HEK293 (cell line): Measurements from ENCODE around the gene DAAM2.

Source experiments
- CTCF ChIA-PET: fragments of 350-600 bp; formaldehyde crosslinking; extraction: SDS; loops from one replicate; lab custom pipeline; 2021; ENCODE audit warnings: antibody characterized with exemption; lab: Yijun Ruan, JAX
- POLR2A ChIA-PET: fragments of 300-600 bp; formaldehyde crosslinking; extraction: SDS; loops from one replicate; lab custom pipeline; 2020; ENCODE audit warnings: antibody characterized with exemption, inconsistent platforms; lab: Yijun Ruan, JAX
- H3K27ac ChIP-seq: fragments of 200-500 bp; sonication (Bioruptor generic); 2 replicates; pipeline ENCODE4 v1.5.1; 2014; ENCODE audit warnings: low read depth, low read length, control low read depth, inconsistent platforms; ENCODE audit errors: extremely low read depth
- H3K36me3 ChIP-seq, 2 experiments: fragments of 200-500 bp in 1 of 2; sonication (Bioruptor generic) in 1 of 2; 1 replicate in 1 of 2; 2 replicates in 1 of 2; pipeline ENCODE4 v1.5.1; 2014 to 2017; ENCODE audit warnings: inconsistent platforms in 2 of 2, low read length in 2 of 2; ENCODE audit not compliant: control insufficient read depth in 2 of 2, insufficient read depth in 1 of 2
- H3K4me1 ChIP-seq: fragments of 200-500 bp; sonication (Bioruptor generic); 2 replicates; pipeline ENCODE4 v1.5.1; 2014; ENCODE audit warnings: mild to moderate bottlenecking, low read length, inconsistent platforms; ENCODE audit not compliant: control insufficient read depth, insufficient read depth
- H3K4me3 ChIP-seq: 2 replicates; pipeline ENCODE4 v1.5.1; 2011; ENCODE audit warnings: low read depth, mild to moderate bottlenecking, control low read depth, low read length, moderate library complexity
- H3K9me3 ChIP-seq: fragments of 200-500 bp; sonication (Bioruptor generic); 2 replicates; pipeline ENCODE4 v1.5.1; 2014; ENCODE audit warnings: low read depth, low read length, inconsistent platforms; ENCODE audit not compliant: control insufficient read depth, insufficient read depth
- ATF2 ChIP-seq: fragments of 450-650 bp; formaldehyde crosslinking; IDR thresholded peaks from 2 replicates; pipeline ENCODE4 v1.5.1; 2016; ENCODE audit warnings: missing biosample characterization, missing genetic modification characterization, low read depth
- PATZ1 ChIP-seq: fragments of 450-650 bp; formaldehyde crosslinking; IDR thresholded peaks from 2 replicates; pipeline ENCODE4 v1.5.1; 2016; ENCODE audit warnings: missing biosample characterization, missing genetic modification characterization
- PRDM1 ChIP-seq: fragments of 450-650 bp; formaldehyde crosslinking; IDR thresholded peaks from 2 replicates; pipeline ENCODE4; 2016; ENCODE audit warnings: missing biosample characterization, missing genetic modification characterization
- PRDM10 ChIP-seq: fragments of 450-650 bp; formaldehyde crosslinking; IDR thresholded peaks from 2 replicates; pipeline ENCODE4 v1.5.1; 2016; ENCODE audit warnings: missing biosample characterization, missing genetic modification characterization
- REPIN1 ChIP-seq: fragments of 450-650 bp; formaldehyde crosslinking; IDR thresholded peaks from 2 replicates; pipeline ENCODE4 v1.5.1; 2017; ENCODE audit warnings: missing biosample characterization, missing genetic modification characterization, low read depth
- TCF7L2 ChIP-seq: IDR thresholded peaks from 2 replicates; pipeline ENCODE4 v1.6.1; 2011; ENCODE audit warnings: low read depth, mild to moderate bottlenecking, inconsistent platforms, low read length, moderate library complexity, borderline replicate concordance
- TRIM28 ChIP-seq: IDR thresholded peaks from 2 replicates; pipeline ENCODE4 v1.6.1; 2011; ENCODE audit warnings: low read length, control low read depth, borderline replicate concordance
- YY1 ChIP-seq: fragments of 450-650 bp; formaldehyde crosslinking; IDR thresholded peaks from 2 replicates; pipeline ENCODE4 v1.5.1; 2018; ENCODE audit warnings: missing biosample characterization, missing genetic modification characterization
- ZBTB21 ChIP-seq: fragments of 450-650 bp; formaldehyde crosslinking; IDR thresholded peaks from 2 replicates; pipeline ENCODE4 v1.5.1; 2017; ENCODE audit warnings: missing biosample characterization, missing genetic modification characterization
- ZBTB48 ChIP-seq: fragments of 450-650 bp; formaldehyde crosslinking; IDR thresholded peaks from 2 replicates; pipeline ENCODE4 v1.5.1; 2016; ENCODE audit warnings: missing biosample characterization, missing genetic modification characterization
- ZNF133 ChIP-seq: fragments of 450-650 bp; formaldehyde crosslinking; IDR thresholded peaks from 2 replicates; pipeline ENCODE4 v1.5.1; 2016; ENCODE audit warnings: missing biosample characterization, missing genetic modification characterization
- ZNF175 ChIP-seq: fragments of 450-650 bp; formaldehyde crosslinking; IDR thresholded peaks from 2 replicates; pipeline ENCODE4 v1.5.1; 2016; ENCODE audit warnings: missing biosample characterization, missing genetic modification characterization
- ZNF335 ChIP-seq: fragments of 450-650 bp; formaldehyde crosslinking; conservative IDR thresholded peaks from 2 replicates; pipeline ENCODE4 v1.5.1; 2016; ENCODE audit warnings: missing biosample characterization, missing genetic modification characterization
- ZNF366 ChIP-seq: fragments of 450-650 bp; formaldehyde crosslinking; conservative IDR thresholded peaks from 2 replicates; pipeline ENCODE4 v1.5.1; 2016; ENCODE audit warnings: missing biosample characterization, missing genetic modification characterization
- ZNF624 ChIP-seq: fragments of 450-650 bp; formaldehyde crosslinking; IDR thresholded peaks from 2 replicates; pipeline ENCODE4 v1.5.1; 2017; ENCODE audit warnings: missing biosample characterization, missing genetic modification characterization
- ZNF660 ChIP-seq: fragments of 450-650 bp; IDR thresholded peaks from 2 replicates; pipeline ENCODE4 v1.5.1; 2018; ENCODE audit warnings: missing biosample characterization, mild to moderate bottlenecking, missing genetic modification characterization
- TF ChIP-seq, protein P1 (sequence below): fragments of 450-650 bp; formaldehyde crosslinking; IDR thresholded peaks from 2 replicates; pipeline ENCODE4 v1.5.1; 2016; ENCODE audit warnings: missing biosample characterization, missing genetic modification characterization
- TF ChIP-seq, protein P2 (sequence below): fragments of 450-650 bp; formaldehyde crosslinking; IDR thresholded peaks from 2 replicates; pipeline ENCODE4 v1.5.0; 2017; ENCODE audit warnings: missing biosample characterization, missing genetic modification characterization, borderline replicate concordance
- TF ChIP-seq, protein P3 (sequence below): fragments of 450-650 bp; formaldehyde crosslinking; IDR thresholded peaks from 2 replicates; pipeline ENCODE4 v1.5.1; 2017; ENCODE audit warnings: missing biosample characterization, missing genetic modification characterization
- TF ChIP-seq, protein P4 (sequence below): fragments of 450-650 bp; formaldehyde crosslinking; IDR thresholded peaks from 2 replicates; pipeline ENCODE4 v1.5.1; 2016; ENCODE audit warnings: missing biosample characterization, missing genetic modification characterization

DAAM2 gene

DNA sequence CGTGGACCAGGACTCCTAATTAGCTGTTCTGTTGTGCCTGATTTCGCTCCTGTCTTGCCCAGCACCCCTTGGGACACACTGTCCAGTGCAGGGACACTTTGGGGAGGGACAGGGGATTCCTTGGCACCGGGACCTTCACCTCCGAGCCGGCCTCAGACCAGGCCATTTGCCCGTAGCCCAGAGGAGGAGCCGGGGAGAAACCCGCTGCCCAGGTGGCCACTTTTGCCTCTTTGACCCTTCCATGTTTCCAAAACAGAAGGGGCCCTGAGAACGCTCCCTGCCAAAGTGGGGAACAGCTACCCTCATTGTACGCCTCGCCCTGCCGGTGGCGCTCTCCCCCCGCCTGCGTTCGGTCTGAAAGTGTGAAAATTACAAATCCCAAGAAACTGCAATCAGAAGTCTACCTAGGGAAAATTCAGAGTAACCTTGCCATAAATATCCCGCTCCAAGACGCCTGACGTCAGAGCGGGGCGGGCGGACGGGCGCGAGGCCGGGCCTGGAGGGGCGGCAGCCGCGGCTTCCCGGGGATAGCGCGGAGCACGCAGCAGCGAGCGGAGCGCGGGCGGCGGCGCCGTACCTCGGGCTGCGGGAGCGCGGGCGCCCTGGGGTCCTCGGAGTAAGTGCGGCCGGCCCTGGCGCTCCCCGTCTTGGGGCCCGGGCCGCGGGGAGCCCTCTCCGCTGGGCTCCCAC is at the start of gene DAAM2 (continued):
- TF ChIP-seq ZNF366 (tag by site-specific recombination): no peak
- TF ChIP-seq PRDM10: peak; percentile 98
- peak; percentile 84 for TF ChIP-seq ZNF335 (tag by site-specific recombination)
- peak; percentile 53; the same call in 1 of the 2 replicates for TF ChIP-seq PRDM1 (tag by site-specific recombination)
- TF ChIP-seq ZBTB48 (tag by site-specific recombination): peak; percentile 54; the same call in 1 of the 2 replicates
- TF ChIP-seq, protein P1, sequence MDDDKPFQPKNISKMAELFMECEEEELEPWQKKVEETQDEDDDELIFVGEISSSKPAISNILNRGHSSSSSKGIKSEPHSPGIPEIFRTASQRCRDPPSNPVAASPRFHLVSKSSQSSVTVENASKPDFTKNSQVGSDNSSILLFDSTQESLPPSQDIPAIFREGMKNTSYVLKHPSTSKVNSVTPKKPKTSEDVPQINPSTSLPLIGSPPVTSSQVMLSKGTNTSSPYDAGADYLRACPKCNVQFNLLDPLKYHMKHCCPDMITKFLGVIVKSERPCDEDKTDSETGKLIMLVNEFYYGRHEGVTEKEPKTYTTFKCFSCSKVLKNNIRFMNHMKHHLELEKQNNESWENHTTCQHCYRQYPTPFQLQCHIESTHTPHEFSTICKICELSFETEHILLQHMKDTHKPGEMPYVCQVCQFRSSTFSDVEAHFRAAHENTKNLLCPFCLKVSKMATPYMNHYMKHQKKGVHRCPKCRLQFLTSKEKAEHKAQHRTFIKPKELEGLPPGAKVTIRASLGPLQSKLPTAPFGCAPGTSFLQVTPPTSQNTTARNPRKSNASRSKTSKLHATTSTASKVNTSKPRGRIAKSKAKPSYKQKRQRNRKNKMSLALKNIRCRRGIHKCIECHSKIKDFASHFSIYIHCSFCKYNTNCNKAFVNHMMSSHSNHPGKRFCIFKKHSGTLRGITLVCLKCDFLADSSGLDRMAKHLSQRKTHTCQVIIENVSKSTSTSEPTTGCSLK (tag by site-specific recombination): no peak
- TF ChIP-seq ZNF660: peak; percentile 27; the same call in 1 of the 2 replicates
- no peak for TF ChIP-seq ZNF133 (tag by site-specific recombination)

GRCh38 chr6:39746795-39747194 is 45.4 kb upstream of the DAAM2 start:
- no peaks in the 10 kb centered on the region for H3K9me3 ChIP-seq
- POLR2A ChIA-PET: no interaction called here
- H3K36me3 ChIP-seq: no peaks in the 10 kb centered on the region
- H3K4me3 ChIP-seq: no peak overlapping the region
- CTCF ChIA-PET: no interaction called here
- no peaks in the 10 kb centered on the region for H3K4me1 ChIP-seq
- H3K27ac ChIP-seq: no peak overlapping the region
- TF ChIP-seq PATZ1 (tag by site-specific recombination) (no peak), ZNF624 (tag by site-specific recombination) (no peak), ZBTB21 (tag by site-specific recombination) (no peak), TRIM28 (no peak), TCF7L2 (no peak), ATF2 (tag by site-specific recombination) (no peak), YY1 (tag by site-specific recombination) (no peak), ZNF133 (tag by site-specific recombination) (no peak), ZNF175 (tag by site-specific recombination) (no peak), REPIN1 (no peak)
- TF ChIP-seq, protein P2, sequence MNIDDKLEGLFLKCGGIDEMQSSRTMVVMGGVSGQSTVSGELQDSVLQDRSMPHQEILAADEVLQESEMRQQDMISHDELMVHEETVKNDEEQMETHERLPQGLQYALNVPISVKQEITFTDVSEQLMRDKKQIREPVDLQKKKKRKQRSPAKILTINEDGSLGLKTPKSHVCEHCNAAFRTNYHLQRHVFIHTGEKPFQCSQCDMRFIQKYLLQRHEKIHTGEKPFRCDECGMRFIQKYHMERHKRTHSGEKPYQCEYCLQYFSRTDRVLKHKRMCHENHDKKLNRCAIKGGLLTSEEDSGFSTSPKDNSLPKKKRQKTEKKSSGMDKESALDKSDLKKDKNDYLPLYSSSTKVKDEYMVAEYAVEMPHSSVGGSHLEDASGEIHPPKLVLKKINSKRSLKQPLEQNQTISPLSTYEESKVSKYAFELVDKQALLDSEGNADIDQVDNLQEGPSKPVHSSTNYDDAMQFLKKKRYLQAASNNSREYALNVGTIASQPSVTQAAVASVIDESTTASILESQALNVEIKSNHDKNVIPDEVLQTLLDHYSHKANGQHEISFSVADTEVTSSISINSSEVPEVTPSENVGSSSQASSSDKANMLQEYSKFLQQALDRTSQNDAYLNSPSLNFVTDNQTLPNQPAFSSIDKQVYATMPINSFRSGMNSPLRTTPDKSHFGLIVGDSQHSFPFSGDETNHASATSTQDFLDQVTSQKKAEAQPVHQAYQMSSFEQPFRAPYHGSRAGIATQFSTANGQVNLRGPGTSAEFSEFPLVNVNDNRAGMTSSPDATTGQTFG (tag by site-specific recombination): no peak
- TF ChIP-seq, protein P3, sequence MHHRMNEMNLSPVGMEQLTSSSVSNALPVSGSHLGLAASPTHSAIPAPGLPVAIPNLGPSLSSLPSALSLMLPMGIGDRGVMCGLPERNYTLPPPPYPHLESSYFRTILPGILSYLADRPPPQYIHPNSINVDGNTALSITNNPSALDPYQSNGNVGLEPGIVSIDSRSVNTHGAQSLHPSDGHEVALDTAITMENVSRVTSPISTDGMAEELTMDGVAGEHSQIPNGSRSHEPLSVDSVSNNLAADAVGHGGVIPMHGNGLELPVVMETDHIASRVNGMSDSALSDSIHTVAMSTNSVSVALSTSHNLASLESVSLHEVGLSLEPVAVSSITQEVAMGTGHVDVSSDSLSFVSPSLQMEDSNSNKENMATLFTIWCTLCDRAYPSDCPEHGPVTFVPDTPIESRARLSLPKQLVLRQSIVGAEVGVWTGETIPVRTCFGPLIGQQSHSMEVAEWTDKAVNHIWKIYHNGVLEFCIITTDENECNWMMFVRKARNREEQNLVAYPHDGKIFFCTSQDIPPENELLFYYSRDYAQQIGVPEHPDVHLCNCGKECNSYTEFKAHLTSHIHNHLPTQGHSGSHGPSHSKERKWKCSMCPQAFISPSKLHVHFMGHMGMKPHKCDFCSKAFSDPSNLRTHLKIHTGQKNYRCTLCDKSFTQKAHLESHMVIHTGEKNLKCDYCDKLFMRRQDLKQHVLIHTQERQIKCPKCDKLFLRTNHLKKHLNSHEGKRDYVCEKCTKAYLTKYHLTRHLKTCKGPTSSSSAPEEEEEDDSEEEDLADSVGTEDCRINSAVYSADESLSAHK: no peak
- TF ChIP-seq, protein P4, sequence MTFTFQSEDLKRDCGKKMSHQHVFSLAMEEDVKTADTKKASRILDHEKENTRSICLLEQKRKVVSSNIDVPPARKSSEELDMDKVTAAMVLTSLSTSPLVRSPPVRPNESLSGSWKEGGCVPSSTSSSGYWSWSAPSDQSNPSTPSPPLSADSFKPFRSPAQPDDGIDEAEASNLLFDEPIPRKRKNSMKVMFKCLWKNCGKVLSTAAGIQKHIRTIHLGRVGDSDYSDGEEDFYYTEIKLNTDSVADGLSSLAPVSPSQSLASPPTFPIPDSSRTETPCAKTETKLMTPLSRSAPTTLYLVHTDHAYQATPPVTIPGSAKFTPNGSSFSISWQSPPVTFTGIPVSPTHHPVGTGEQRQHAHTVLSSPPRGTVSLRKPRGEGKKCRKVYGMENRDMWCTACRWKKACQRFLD (tag by site-specific recombination): no peak
